Measurements from ENCODE around the gene GPR35.

GPR35 gene

GRCh38 chr2:240624011-240624949 is 1.0 kb upstream of the GPR35 start:
- no peak for DNase-seq (ENCODE audit: low read depth)

GRCh38 chr2:240626531-240627300 is 1.4 kb downstream of the GPR35 start:
- no peak for DNase-seq (ENCODE audit: low read depth)

DNA sequence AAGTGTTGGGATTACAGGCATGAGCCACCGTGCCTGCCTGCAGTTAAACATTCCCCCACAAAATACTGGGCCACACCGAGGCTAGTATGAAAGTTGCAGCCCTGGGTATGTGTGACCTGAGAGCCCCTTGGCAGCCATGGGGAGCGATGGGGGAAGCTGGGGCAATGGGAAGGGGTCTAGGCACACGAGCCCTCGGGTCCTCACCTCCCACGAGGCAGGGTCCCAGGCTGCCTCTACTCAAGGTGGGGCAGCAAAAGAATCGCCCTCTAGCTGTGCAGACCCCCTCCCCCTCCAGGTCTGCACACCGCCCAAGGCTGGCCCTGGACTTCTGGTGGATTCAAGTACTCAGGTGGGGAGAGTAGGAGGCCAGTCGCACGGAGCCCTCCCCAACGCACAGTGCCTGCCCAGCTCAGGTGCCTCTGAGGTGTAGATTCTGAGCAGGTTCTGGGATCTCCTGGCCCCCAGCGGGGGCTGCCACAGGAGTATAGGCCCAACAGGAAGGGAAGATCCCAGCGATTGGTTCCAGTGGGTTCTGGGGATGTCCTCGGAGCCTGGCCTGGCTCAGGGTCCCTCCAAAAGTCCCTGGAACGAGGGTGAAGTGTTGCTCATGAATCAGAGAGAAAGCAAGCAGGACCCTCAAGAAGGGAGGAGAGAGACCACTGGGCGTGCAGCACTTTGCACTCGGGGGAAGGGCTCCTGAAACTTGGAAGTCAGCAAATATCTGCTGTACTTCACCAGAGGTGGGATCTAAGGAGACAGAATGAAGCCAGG is 2.6 kb downstream of the GPR35 start:
- no peak for DNase-seq (ENCODE audit: low read depth)

- DNase-seq (ENCODE audit: low read depth) = no peak
These were observed 3.2 kb downstream of the GPR35 start for GRCh38 chr2:240628507-240628807.

GRCh38 chr2:240628808-240629618 is 3.7 kb downstream of the GPR35 start:
- DNase-seq (ENCODE audit: low read depth) = no peak

DNA sequence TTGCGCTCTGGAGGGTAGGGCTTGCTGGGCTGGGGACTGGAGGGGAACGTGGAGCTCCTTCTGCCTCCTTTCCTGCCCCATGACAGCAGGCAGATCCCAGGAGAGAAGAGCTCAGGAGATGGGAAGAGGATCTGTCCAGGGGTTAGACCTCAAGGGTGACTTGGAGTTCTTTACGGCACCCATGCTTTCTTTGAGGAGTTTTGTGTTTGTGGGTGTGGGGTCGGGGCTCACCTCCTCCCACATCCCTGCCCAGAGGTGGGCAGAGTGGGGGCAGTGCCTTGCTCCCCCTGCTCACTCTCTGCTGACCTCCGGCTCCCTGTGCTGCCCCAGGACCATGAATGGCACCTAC is 4.3 kb downstream of the GPR35 start:
- no peak for DNase-seq (ENCODE audit: low read depth)

- no peak for DNase-seq (ENCODE audit: low read depth)
These were observed 4.9 kb downstream of the GPR35 start for GRCh38 chr2:240629968-240630770.

DNA sequence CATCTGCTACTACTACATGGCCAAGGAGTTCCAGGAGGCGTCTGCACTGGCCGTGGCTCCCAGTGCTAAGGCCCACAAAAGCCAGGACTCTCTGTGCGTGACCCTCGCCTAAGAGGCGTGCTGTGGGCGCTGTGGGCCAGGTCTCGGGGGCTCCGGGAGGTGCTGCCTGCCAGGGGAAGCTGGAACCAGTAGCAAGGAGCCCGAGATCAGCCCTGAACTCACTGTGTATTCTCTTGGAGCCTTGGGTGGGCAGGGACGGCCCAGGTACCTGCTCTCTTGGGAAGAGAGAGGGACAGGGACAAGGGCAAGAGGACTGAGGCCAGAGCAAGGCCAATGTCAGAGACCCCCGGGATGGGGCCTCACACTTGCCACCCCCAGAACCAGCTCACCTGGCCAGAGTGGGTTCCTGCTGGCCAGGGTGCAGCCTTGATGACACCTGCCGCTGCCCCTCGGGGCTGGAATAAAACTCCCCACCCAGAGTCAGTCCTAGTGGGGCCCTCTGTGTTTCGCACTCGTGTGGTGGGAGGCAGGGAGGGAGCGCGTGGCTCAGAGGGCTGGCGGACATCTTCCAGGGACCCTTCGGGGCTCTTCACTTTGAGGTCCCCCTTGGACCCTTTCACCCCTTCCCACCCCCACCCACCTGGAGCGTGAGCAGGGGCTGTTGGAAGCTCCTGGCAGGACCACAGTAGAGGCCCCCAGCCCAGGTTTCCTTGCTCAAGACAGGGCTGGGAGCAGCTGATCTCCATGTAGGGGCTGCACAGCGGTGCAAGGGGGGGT is 5.7 kb downstream of the GPR35 start:
- DNase-seq (ENCODE audit: low read depth) = no peak

- DNase-seq (ENCODE audit: low read depth) = no peak
These were observed 6.4 kb downstream of the GPR35 start for GRCh38 chr2:240631548-240632305.

- DNase-seq (ENCODE audit: low read depth) = no peak
These were observed 7.0 kb downstream of the GPR35 start for GRCh38 chr2:240632306-240632721.

- no peak for DNase-seq (ENCODE audit: low read depth)
These were observed 10.1 kb downstream of the GPR35 start for GRCh38 chr2:240635121-240635997.

DNA sequence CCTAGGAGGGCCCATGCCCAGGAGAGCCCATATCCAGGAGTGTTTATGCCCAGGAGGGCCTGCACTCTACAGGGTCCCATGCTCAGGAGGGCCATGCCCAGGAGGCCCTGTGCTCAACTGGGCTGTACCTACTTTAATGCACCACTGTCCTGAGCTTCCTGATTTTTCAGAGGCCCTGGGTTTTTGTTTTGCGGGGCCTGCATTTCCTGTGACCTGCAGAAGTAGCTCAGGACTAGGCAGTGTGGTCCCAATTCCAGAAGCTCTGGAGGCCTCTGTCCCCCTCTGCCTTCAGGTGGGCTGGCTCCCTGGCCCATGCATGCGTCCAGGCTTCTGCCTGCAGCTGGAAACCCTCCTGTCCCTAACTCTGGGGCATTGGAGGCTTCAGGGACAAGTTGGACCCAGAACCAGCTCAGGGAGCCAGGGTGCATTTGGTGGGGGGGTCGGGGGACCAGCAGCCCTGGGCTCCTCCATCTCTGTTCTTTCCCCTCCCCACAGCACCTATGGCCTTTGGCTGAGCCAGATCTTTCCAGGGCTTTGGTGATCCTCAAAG is 10.8 kb downstream of the GPR35 start:
- no peak for DNase-seq (ENCODE audit: low read depth)

DNA sequence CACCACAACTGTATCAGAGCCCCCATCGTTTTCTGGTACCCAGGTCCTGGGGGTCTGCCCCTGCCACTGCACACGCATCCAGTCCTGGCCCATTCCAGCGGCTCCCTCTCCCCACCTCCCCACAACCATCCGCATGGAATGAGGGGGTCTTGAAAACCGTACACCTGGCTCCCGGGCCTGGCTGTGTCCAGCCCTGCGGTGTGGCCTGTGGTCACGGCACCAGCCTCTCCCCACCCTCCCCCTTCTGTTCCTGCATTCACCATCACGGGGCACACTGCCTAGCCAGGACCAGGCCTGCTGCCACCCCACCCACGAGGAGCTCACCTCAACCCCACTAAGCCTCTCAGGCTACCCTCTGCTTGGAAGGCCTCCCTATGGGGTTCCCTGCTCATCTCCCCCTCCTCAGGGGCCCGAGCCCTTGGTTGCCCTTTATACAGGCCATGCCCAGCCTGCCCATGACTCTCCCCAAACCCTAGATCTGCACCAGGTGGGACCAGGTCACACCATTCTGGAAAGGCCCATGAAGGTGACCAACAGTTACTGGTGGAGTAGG is 11.4 kb downstream of the GPR35 start:
- DNase-seq (ENCODE audit: low read depth) = no peak

DNA sequence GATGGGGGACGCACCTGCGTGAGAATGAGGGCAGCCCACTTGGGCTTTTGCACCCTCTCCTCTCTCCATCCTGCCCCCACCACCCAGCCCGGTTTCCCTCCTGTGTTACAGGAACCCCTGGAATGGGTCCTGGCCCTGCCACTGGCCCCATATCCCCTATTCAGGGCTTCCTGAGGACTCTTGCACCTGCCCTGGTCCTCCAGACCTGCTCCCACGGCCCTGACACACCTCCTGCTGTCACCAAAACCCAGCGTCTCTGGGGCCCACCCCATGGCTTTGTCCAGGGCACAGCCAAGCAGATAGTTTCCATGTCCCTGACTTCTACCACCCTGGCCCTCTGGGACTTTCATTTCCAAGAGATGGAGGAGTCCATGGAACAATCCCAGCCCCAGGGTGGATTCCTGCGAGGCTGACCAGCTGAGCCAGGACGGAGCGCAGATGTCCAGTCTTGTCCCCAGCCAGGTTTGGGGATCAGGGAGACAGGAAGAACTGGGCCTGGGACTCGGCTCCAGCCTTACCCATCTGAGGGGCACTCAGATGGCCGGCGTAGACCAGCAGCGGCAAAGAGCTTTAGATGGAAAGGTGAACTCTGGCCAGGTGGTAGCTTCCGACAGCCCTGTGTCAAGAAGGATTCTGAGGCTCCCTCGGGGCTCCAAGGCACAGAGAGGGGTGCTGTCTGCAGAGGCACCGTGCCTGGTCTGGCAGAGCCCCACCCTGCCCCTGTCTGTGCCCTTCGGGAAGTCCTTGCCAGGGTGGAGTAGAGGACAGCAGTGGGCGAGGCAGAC is 12.0 kb downstream of the GPR35 start:
- no peak for DNase-seq (ENCODE audit: low read depth)

DNA sequence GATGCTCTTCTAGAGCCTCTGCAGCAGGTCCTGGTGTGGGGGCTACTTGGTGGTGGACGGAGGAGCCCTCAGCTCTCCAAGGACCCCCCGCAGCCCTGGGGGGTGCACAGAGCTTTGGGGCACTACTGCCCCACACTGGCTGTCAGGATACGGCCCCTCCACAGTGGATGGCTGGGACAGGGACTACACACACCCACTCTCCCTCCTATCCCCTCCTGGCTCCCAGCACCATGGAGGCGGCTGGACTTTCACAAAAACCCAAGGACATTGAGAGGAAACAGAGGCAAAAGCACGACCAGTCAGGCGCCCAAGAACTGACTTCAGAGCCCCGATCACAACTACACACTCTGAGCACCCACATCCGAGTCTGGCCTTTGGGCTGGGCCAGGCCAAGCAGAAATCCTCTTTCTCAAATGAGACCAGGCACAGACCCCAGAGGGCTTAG is 12.6 kb downstream of the GPR35 start:
- DNase-seq (ENCODE audit: low read depth) = no peak

DNA sequence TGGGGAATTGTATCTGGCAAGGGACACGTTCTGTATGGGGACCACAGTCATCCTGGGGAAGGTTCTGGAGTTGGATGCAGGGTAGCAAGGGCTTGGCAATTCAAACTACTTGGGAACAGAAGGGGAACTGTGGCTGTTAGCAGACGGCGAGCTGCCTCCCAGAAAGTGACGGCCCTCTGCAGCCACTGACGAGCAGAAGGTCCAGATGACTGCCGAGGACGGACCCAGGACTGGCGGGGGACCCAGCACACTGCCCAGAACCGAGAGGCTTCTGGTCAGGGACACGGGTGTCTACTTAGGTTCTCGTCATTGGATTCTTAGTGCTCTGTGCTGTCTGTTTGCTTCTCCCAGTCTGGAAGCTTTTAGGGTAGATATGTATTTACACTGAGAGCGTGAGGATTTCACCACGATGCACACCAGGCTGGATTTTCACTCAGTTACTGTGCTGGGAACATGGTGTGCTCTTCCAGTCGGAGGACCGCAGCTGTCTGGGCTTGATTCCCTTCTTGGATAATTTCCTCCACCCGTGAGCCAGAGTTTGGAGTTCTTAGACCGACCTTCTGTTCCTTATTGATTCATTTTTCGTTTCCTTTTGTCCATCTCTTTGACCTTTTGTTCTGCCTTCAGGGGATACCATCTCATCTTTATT is 13.4 kb downstream of the GPR35 start:
- no peak for DNase-seq (ENCODE audit: low read depth)
